Measurements from ENCODE around the gene GTF2F2.

DNA sequence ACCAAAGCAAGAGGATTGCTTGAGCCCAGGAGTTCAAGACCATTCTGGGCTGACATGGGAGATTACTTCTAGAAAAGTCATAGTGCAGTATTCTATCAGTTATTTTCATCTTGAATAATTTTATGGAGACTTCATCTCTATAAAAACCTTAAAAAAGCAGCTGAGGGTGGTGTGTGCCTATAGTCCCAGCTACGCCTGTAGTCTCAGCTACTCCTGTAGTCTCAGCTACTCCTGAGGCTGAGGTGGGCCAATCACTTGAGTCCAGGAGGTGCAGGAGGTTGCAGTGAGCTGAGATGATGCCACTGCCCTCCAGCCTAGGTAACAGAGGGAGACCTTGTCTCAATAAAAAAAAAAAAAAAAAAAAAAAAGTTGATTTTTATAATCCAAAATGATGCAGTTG, 102.6 kb downstream of the GTF2F2 start:
- TF ChIP-seq, protein P1, sequence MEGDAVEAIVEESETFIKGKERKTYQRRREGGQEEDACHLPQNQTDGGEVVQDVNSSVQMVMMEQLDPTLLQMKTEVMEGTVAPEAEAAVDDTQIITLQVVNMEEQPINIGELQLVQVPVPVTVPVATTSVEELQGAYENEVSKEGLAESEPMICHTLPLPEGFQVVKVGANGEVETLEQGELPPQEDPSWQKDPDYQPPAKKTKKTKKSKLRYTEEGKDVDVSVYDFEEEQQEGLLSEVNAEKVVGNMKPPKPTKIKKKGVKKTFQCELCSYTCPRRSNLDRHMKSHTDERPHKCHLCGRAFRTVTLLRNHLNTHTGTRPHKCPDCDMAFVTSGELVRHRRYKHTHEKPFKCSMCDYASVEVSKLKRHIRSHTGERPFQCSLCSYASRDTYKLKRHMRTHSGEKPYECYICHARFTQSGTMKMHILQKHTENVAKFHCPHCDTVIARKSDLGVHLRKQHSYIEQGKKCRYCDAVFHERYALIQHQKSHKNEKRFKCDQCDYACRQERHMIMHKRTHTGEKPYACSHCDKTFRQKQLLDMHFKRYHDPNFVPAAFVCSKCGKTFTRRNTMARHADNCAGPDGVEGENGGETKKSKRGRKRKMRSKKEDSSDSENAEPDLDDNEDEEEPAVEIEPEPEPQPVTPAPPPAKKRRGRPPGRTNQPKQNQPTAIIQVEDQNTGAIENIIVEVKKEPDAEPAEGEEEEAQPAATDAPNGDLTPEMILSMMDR (optimal IDR thresholded peaks at IDR 0.05 in 1 of 3, IDR thresholded peaks at IDR 0.05 in 1 of 3, conservative IDR thresholded peaks at IDR 0.05 in 1 of 3; ENCODE audit: extremely low read depth in 1 of 3, insufficient read depth in 2 of 3, low read length in 3 of 3), result no peak
- TF ChIP-seq EZH2 (IDR thresholded peaks at IDR 0.05; ENCODE audit: low read length), result no peak
